Measurements from ENCODE around the gene NDUFAF8.

The NDUFAF8 gene, protein sequence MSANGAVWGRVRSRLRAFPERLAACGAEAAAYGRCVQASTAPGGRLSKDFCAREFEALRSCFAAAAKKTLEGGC

DNA sequence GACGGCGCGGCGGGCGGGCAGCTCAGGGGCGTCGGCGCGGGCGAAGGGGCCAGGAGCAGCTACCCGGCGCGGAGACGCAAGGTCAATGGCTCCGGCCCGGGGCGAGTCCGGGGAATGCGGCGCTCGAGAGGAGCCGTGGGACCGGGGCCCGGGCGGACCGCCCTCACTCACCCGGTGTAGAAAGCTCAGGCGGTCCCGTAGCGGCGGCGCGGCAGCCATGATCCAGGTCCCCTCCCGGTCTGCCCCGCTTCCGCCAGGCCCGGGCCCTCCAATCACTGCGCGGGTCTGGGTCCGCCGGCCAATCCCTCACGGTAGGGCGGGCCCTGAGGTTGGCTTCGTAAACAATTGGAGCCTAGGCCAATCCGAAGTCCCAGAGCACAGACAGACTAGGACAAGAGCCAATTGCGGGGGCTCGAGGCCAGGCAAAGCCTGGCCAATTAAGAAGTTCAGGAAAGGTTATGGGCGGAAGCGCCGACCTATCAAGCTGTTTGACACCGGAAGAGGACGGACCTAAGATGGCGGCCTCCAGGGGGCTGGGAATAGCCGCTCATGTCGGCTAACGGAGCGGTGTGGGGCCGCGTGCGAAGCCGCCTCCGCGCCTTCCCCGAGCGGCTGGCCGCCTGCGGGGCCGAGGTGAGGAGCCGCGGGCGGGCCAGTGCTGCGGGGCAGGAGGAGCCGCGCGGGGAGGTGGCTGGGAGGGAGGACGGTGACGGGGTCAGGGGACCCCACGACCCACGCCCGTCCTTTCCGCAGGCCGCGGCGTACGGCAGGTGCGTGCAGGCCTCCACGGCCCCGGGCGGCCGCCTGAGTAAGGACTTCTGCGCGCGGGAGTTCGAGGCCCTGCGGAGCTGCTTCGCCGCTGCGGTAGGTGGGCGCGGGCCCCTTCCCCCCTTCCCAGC lies at the start of gene NDUFAF8, which contains the start of gene TEPSIN:
Gene NDUFAF8, plus strand, starts transcription at position 504 of the 899 bp plus-strand sequence. Its CDS starts 46 bp downstream, at position 550.
Gene TEPSIN, minus strand, starts transcription at position 241 of the 899 bp plus-strand sequence. Its CDS starts 22 bp downstream, at position 219.
- TF ChIP-seq, protein P1, sequence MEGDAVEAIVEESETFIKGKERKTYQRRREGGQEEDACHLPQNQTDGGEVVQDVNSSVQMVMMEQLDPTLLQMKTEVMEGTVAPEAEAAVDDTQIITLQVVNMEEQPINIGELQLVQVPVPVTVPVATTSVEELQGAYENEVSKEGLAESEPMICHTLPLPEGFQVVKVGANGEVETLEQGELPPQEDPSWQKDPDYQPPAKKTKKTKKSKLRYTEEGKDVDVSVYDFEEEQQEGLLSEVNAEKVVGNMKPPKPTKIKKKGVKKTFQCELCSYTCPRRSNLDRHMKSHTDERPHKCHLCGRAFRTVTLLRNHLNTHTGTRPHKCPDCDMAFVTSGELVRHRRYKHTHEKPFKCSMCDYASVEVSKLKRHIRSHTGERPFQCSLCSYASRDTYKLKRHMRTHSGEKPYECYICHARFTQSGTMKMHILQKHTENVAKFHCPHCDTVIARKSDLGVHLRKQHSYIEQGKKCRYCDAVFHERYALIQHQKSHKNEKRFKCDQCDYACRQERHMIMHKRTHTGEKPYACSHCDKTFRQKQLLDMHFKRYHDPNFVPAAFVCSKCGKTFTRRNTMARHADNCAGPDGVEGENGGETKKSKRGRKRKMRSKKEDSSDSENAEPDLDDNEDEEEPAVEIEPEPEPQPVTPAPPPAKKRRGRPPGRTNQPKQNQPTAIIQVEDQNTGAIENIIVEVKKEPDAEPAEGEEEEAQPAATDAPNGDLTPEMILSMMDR (IDR thresholded peaks at IDR 0.05; ENCODE audit: extremely low read depth, insufficient read depth, missing control alignments), result no peak
- in situ Hi-C loops (cut with MboI; ENCODE audit: low pct_unique_long_range_greater_than_20kb, low sequenced_read_pairs, unreplicated experiment), result no loop called here
- DNase-seq (ENCODE audit: low spot score), result peak; percentile 100

DNA sequence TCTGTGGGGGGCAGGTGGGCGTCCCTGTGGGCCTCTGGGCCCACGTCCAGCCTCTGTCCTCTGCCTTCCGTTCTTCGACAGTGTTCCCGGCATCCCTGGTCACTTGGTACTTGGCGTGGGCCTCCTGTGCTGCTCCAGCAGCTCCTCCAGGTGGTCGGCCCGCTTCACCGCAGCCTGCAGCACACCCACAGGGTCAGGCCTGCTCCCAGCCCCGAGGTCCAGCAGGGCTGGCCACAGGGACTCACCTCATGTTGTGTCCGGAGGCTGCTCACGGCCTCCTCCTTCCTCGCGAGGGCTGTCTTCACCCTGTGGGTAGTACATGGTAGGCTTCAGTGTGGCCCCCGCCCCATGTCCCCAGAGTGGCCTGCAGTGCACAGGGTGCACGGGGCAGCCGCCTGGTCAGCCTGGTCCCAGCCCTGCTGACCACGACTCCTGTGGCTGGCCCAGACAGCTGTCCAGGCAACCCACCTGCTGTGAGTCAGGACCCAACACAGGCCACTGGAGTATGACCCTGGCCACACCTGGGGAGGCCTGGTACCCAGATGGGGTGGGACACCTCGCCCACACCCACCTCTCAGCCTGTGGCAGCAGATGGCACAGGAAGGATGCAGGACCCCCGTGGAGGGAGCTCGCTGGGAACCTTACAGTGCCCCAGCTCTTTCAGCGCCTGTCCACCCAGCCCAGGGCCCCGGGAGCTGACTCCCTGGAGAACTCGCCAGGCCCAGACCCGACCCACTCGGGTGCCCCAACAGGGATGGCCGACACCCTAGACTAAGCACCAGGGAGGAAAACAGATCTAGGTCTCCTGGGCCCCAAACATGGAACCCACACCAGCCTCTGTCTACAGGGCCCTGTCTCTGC lies 49.2 kb upstream of the NDUFAF8 start:
- DNase-seq (ENCODE audit: low spot score), result peak; percentile 42
- in situ Hi-C loops (cut with MboI; ENCODE audit: low pct_unique_long_range_greater_than_20kb, low sequenced_read_pairs, unreplicated experiment), result no loop called here
- TF ChIP-seq, protein P1 (IDR thresholded peaks at IDR 0.05; ENCODE audit: extremely low read depth, insufficient read depth, missing control alignments), result no peak

DNA sequence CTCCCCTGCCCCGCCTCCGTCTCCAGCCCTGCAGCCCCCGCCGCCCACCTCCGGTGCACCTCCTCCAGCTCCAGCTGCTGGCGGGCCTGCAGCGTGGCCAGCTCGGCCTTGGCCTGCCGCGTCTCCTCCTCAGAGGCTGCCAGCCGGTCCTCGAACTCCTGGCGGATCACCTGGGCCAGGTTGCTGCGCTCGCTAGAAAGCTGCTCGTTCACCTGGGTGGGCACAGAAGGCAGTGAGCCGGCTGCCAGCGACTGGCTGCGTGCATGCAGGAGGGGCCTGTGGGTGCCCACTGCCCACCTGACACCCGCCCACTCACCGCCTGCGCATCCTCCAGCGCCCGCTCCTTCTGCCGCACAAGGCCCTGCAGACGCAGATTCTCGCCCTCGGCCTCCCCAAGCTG lies 48.5 kb upstream of the NDUFAF8 start:
- in situ Hi-C loops (cut with MboI; ENCODE audit: low pct_unique_long_range_greater_than_20kb, low sequenced_read_pairs, unreplicated experiment), result no loop called here
- TF ChIP-seq, protein P1 (IDR thresholded peaks at IDR 0.05; ENCODE audit: extremely low read depth, insufficient read depth, missing control alignments), result no peak
- DNase-seq (ENCODE audit: low spot score), result no peak

DNA sequence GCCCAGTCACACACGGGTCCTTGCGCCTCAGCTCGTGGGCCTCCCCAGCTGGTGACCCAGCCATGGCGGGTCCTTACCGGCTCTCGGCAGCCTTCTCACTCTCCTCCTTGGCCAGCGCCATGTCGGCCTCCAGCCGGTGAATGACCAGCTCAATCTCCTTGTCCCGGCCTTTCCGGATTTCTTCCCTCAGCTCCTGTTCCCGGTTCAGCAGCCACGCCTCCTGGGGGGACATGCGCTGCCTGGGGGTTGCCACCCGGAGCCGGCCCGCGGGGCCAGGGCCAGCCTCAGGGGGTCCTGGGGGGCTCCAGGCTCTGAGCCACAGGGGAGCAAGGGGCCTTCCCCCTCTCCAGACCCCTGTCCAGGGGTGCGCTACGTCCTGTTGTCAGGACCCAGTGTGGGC lies 48.0 kb upstream of the NDUFAF8 start:
- in situ Hi-C loops (cut with MboI; ENCODE audit: low pct_unique_long_range_greater_than_20kb, low sequenced_read_pairs, unreplicated experiment), result no loop called here
- TF ChIP-seq, protein P1 (IDR thresholded peaks at IDR 0.05; ENCODE audit: extremely low read depth, insufficient read depth, missing control alignments), result no peak
- no peak for DNase-seq (ENCODE audit: low spot score)

DNA sequence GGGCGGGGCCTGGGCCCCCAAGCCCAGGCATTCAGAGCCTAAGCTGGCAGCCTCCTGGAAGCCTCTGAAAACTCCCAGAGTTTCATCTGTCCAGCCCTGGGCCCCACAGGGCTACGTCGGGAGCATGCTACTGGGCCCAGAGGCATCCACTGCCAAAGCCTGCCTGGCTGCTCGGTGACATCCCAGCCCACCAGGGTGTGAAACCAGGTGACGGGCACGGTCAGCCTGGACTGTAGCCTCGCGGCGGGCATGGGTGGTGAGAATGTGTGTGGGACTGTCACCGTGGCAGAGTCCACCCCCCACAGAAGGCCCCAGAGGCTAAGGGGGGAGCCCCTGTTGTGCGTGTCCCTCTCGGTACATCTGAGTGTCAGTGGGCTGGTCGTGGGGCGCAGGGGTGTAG lies 47.5 kb upstream of the NDUFAF8 start:
- TF ChIP-seq, protein P1 (IDR thresholded peaks at IDR 0.05; ENCODE audit: extremely low read depth, insufficient read depth, missing control alignments), result no peak
- in situ Hi-C loops (cut with MboI; ENCODE audit: low pct_unique_long_range_greater_than_20kb, low sequenced_read_pairs, unreplicated experiment), result no loop called here
- no peak for DNase-seq (ENCODE audit: low spot score)

DNA sequence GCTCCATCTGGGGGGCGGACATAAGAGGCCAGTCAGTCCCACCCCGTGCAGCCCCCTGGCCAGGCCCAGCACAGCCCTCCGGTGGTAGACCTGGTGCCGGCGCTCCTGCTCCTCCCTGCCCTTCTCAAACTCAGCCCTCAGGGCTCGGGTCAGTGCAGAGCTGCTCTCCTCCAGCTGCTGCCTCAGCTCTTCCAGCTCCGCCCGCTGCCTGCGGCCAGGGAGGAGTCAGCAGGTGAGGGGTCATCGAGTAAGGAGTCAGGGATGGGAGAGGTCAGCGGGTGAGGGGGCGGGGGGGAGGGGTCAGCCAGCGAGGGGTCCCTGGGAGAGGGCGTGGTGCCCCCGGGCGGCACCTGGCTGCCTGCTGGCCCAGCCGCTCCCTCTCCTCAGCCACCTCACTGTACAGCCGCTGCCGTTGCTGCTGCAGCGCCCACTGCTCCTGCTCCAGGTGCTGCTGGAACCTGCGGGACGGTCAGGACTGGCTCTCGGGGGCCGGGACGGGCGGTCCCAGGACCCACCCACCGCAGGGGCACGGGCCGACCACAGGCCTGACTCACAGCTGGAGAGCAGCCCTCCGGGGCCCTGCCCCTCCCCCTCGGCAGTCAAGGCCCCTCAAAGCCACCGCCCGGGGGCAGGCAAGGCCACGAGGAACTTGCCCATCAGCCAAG lies 46.6 kb upstream of the NDUFAF8 start:
- DNase-seq (ENCODE audit: low spot score), result peak; percentile 39
- in situ Hi-C loops (cut with MboI; ENCODE audit: low pct_unique_long_range_greater_than_20kb, low sequenced_read_pairs, unreplicated experiment), result no loop called here
- TF ChIP-seq, protein P1 (IDR thresholded peaks at IDR 0.05; ENCODE audit: extremely low read depth, insufficient read depth, missing control alignments), result no peak

Data from GM13977 (cell line).